GM06990 (cell line): ENCODE data around the gene NINL.
A peak's percentile ranks its signal among the peaks of the same experiment; 100 is the strongest.

Source experiments
- DNase-seq: peaks from one replicate; pipeline ENCODE4 v3.0.0-alpha.2; 2011; ENCODE audit not compliant: insufficient read length; ENCODE audit errors: extremely low read depth
- H3K27me3 ChIP-seq: replicated peaks from 2 replicates; pipeline ENCODE4 v1.6.0; 2011; ENCODE audit warnings: low read length; ENCODE audit not compliant: control insufficient read depth, insufficient read depth
- H3K36me3 ChIP-seq: 2 replicates; pipeline ENCODE4 v1.5.1; 2011; ENCODE audit warnings: low read length; ENCODE audit not compliant: control insufficient read depth, insufficient read depth
- H3K4me3 ChIP-seq: replicated peaks from 2 replicates; pipeline ENCODE4 v1.5.1; 2011; ENCODE audit warnings: low read depth, mild to moderate bottlenecking, control low read depth, low read length
- TF ChIP-seq, protein P1 (sequence below): IDR thresholded peaks from 2 replicates; pipeline ENCODE4 v1.5.1; 2011; ENCODE audit warnings: low read length, control low read depth, mild to moderate bottlenecking, inconsistent platforms; ENCODE audit not compliant: insufficient read depth, poor library complexity, severe bottlenecking

The NINL gene

DNA sequence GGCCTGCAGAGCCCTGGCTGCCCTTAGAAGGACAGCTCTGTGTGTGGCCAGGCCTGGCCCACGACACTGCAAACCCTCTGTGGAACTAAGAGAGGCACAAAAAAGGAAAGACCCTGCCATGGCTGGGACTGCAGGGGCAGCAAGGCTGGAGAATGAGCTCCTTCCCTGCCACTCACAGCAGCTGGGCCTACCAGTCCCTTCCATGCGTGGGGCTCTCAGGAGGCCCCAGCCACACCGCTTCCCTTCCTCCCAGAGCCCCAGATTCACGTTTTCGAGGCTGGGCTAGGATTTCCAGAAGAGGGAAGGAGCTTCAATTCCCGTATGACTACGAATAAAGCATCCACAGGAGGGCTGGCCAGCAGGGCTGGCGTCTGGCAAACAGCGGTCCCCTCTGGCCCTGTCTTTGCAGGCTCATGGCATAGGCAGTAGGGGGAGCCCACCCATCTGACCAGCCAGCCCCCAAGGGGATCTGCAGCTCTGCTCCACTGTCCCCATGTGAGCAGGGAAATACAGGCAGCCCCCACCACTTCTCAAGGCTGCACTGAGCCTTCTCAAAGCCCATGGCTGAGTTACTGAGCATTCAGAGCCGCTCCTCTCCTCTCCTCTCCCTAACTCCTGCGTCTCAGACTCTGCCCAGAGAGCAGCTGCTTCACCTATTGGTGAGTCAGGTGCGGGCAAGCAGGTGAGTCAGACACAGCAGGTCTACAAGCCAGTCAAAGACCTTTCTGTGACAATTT lies 53.1 kb downstream of the NINL start:
- TF ChIP-seq, protein P1, sequence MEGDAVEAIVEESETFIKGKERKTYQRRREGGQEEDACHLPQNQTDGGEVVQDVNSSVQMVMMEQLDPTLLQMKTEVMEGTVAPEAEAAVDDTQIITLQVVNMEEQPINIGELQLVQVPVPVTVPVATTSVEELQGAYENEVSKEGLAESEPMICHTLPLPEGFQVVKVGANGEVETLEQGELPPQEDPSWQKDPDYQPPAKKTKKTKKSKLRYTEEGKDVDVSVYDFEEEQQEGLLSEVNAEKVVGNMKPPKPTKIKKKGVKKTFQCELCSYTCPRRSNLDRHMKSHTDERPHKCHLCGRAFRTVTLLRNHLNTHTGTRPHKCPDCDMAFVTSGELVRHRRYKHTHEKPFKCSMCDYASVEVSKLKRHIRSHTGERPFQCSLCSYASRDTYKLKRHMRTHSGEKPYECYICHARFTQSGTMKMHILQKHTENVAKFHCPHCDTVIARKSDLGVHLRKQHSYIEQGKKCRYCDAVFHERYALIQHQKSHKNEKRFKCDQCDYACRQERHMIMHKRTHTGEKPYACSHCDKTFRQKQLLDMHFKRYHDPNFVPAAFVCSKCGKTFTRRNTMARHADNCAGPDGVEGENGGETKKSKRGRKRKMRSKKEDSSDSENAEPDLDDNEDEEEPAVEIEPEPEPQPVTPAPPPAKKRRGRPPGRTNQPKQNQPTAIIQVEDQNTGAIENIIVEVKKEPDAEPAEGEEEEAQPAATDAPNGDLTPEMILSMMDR = peak; percentile 7
- Histone ChIP-seq H3K27me3 (no peaks in the 10 kb centered on the region), H3K36me3 (no peaks in the 10 kb centered on the region), H3K4me3 (no peak overlapping the region)
- DNase-seq = no peak

- H3K36me3 ChIP-seq = no peaks in the 10 kb centered on the region
- H3K4me3 ChIP-seq = no peak overlapping the region
- TF ChIP-seq, protein P1 = no peak
- no peaks in the 10 kb centered on the region for H3K27me3 ChIP-seq
- no peak for DNase-seq
Observed at GRCh38 chr20:25529295-25529951, 55.9 kb downstream of the NINL start.

DNA sequence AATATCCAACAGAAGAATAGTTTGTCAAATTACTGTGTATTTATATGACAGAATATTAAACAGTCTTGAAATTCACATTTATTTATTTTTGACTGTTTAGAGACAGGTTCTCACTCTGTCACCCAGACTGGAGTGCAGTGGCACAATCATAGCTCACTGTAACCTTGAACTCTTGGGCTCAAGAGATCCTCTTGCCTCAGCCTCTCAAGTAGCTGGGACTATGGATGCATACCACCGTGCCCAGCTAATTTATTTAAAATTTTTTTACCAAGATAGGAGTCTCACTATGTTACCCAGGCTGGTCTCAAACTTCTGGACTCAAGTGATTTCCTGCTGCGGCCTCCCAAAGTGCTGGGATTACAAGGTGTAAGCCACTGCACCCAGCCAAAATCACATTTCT lies 57.4 kb downstream of the NINL start:
- TF ChIP-seq, protein P1 = no peak
- Histone ChIP-seq H3K27me3 (no peaks in the 10 kb centered on the region), H3K36me3 (no peaks in the 10 kb centered on the region), H3K4me3 (no peak overlapping the region)
- DNase-seq = no peak

DNA sequence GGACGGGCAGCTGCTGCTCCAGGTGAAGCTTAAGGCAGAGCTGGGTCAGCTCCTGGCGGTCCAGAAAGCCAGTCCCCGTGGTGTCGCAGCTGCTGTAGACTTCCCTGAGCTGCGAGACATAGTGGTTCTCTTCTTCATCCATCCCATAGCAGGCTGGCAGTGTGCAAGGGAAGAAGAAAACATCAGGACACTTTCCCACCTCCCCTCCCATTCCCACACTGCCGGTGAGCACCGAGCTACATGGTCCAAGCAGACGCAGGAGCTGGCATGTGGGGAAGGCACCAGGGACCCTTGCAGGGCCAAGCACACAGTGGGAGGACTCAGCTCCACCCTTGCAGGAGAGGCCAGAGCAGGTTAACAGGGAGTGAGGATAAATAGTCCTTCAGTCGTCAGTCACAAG lies 58.9 kb downstream of the NINL start:
- H3K27me3 ChIP-seq = no peaks in the 10 kb centered on the region
- H3K36me3 ChIP-seq = no peaks in the 10 kb centered on the region
- no peak overlapping the region for H3K4me3 ChIP-seq
- TF ChIP-seq, protein P1 = no peak
- DNase-seq = no peak

DNA sequence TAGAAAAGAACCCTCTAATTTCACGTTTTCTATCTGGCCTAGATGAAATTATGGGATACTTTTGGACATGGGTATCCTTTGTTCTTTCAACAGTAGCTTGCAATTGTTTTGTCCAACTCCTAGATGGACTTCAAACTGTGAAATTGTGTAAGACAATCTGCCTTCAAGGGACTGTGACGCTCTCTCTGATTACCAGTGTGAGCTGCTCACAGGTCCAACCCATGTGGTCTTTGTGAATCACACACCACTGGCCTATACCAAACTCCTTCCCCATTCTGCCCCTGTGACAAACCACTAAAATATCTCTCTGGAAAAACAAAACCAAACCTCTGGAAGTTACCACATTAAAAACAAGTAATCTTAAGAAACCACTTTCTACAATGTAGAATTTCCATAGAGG lies 59.5 kb downstream of the NINL start:
- TF ChIP-seq, protein P1 = no peak
- Histone ChIP-seq H3K4me3 (no peak overlapping the region), H3K27me3 (no peaks in the 10 kb centered on the region), H3K36me3 (no peaks in the 10 kb centered on the region)
- DNase-seq = no peak
